AG10803 (cell line): ENCODE results near the gene SOS2.
A peak's percentile ranks its signal among the peaks of the same experiment; 100 is the strongest.

ENCODE experiments used
- DNase-seq: peaks from one replicate; pipeline ENCODE4 v3.0.0; 2010; ENCODE audit warnings: low read depth
- H3K4me3 ChIP-seq: 2 replicates; pipeline ENCODE4 v1.5.1; 2011; ENCODE audit warnings: mild to moderate bottlenecking, low read length, control low read depth
- TF ChIP-seq, protein P1 (sequence below): conservative IDR thresholded peaks from 2 replicates; pipeline ENCODE4 v1.5.1; 2011; ENCODE audit warnings: mild to moderate bottlenecking, low read length, control low read depth, inconsistent platforms

SOS2 gene

DNA sequence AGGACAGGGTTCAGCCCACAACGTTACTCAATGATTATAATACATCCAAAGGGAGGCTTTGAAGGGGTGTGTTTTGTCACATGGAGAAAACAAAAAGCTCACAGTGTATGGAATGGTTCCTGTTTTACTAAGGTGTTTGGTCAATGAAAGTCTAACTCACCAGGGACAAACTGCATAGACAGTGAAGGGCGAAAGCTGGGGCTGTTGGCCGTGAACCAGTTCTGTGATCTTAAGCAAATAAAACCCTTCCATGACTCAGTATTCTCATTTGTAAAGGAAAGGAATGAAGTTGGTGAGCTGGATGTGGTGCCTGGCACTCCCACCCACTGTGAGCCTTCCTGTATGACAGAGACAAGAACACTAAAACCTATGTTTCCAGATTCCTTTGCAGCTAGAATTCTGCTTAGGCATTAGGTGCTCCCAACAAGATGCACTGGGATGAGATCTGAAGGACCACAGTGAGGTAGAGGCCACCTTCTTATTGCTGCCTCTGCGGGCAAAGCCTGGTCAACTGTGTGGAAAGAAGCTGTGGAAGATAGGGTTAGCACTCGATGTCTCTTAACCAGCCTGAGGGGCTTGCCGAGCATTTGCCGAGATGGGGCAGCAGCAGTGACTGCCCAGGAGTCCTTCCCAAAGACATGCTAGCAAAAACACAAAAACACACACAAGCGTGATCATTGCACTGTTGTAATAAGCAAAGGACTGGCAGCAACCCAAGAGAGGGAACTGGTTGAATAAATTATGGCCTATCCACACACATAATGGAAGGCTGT lies 163.5 kb downstream of the SOS2 start:
- H3K4me3 ChIP-seq, result no peak overlapping the region
- TF ChIP-seq, protein P1, sequence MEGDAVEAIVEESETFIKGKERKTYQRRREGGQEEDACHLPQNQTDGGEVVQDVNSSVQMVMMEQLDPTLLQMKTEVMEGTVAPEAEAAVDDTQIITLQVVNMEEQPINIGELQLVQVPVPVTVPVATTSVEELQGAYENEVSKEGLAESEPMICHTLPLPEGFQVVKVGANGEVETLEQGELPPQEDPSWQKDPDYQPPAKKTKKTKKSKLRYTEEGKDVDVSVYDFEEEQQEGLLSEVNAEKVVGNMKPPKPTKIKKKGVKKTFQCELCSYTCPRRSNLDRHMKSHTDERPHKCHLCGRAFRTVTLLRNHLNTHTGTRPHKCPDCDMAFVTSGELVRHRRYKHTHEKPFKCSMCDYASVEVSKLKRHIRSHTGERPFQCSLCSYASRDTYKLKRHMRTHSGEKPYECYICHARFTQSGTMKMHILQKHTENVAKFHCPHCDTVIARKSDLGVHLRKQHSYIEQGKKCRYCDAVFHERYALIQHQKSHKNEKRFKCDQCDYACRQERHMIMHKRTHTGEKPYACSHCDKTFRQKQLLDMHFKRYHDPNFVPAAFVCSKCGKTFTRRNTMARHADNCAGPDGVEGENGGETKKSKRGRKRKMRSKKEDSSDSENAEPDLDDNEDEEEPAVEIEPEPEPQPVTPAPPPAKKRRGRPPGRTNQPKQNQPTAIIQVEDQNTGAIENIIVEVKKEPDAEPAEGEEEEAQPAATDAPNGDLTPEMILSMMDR, result no peak
- peak; percentile 34 for DNase-seq
